ENCODE measurements around the gene LRRC28.

DNA sequence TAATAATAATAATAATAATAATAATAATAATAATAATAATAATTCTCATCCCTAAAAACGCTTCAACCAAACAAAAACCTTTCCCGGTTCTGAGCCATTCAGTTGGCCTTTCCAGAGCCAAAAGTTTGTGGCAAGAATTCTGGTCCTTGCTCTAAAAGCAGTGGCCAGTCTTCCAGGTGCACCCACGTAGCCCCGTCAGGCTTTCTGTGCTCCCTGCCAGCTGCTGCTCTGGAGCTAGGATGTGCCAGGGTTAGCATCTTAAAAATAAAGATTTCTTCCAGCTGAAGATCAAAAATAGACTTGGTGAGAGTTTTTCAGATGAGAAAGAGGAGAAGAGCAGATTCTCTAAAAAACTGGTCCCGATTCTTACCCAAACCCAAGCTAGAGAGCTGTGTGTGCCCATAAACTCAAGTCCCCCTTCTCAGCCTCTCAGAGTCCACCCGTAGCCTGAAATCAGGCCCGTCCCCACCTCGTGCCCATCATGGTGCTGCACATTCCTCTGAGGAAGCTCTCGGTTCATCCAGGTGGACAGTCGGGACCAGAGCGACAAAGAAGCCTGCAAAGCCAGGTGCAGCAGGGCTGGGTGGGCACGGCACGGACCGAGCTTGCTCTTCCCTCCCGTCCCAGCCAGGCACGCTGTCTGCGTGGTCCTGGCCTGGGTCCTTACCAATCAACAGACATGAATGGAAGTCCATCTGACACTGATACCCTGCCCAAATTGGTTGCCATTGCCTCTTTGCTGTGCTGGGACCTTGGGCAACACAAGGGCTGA is 155.6 kb downstream of the LRRC28 start:
- TF ChIP-seq, protein P1, sequence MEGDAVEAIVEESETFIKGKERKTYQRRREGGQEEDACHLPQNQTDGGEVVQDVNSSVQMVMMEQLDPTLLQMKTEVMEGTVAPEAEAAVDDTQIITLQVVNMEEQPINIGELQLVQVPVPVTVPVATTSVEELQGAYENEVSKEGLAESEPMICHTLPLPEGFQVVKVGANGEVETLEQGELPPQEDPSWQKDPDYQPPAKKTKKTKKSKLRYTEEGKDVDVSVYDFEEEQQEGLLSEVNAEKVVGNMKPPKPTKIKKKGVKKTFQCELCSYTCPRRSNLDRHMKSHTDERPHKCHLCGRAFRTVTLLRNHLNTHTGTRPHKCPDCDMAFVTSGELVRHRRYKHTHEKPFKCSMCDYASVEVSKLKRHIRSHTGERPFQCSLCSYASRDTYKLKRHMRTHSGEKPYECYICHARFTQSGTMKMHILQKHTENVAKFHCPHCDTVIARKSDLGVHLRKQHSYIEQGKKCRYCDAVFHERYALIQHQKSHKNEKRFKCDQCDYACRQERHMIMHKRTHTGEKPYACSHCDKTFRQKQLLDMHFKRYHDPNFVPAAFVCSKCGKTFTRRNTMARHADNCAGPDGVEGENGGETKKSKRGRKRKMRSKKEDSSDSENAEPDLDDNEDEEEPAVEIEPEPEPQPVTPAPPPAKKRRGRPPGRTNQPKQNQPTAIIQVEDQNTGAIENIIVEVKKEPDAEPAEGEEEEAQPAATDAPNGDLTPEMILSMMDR (IDR thresholded peaks at IDR 0.05) = no peak
- TF ChIP-seq POLR2A (IDR thresholded peaks at IDR 0.05) = no peak

Measured in ovary (tissue), 3 donors.